Right lung (tissue), 5 donors: ENCODE results near the gene C17orf113. TPM values are rescaled to one million over a fixed set of nuclear protein-coding genes. Genes with fewer than 3 reads are reported as not detected.
A peak's percentile ranks its signal among the peaks of the same experiment; 100 is the strongest.
"Not testable (repeated sequence)": the region's sequence is repeated elsewhere in the genome, so short reads cannot be mapped to it uniquely, and the experiment has no call there.

ENCODE experiments used
- DNase-seq, 2 donors: peaks; one replicate each; pipeline ENCODE4 v3.0.0-alpha.2; 2013
- polyA plus RNA-seq, 5 donors: library from polyadenylated mRNA; unstranded; fragments of 120-200 nt; gene quantifications; one replicate each; pipeline versions ENCODE4 v1.2.1 to v1.2.3, GENCODE V29; 2013; ENCODE audit warnings: inconsistent platforms in 1 of 5, low replicate concordance in 1 of 5; ENCODE audit not compliant: insufficient read length in 5 of 5, insufficient read depth in 1 of 5

The C17orf113 gene
- polyA plus RNA-seq, 5 donors = 3.6 to 5.0 (median 4.6) TPM

DNA sequence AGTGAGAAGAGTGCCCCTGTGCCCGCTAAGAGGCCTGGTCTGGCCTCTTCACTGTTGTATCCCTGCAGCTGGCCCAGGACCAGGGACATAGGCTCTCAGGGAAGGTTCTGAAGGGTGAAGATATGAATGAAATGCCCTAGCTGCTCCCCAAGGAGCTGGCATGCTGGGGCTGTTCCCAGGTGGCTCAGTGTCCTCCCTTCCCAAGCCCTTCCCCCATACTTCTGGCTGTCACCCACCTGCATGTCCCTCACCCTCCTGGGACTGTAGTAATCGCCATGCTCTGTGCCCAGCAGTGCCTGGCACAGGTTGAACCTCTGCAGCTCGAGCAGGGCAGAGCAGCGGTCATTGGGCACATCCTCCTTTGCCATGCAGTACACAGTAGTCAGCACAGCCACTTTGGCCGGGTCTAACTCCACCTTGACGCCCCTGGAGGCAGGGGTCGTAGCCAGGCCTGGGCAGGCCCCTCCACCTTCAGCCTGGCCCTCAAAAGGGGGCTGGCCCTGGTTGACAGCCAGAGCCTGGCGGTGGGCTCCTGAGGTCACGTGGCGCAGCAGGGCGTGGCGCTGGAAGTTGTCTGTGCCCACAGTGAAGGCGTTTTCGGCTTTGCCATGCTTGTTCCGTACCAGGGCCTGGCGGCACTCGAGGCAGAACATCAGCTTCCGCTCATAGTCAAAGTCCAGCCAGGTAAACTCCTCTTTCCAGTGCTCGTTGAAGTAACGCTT lies 7.6 kb downstream of the C17orf113 start:
- DNase-seq = no peak

- DNase-seq = no peak
Measured at GRCh38 chr17:42041619-42042018, 8.8 kb downstream of the C17orf113 start.

DNA sequence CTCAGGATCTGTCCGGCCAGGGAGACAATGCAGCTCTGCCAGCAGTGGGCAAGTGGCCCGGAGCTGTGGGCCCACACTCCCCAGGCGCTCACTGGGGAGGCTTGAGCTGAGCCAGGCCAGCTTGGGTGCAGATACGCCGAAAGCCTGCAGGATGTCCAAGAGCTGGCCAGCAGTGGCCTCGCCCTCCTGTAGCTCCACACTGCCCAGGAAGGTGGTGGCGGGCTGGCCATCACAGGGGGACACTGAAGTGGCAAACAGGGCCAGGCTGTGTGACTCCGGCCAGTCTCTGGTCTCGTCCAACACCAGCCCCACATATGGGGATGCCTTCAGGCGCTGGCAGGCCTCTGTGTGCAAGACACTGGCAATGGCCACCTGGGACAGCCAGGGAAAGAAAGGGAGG lies 9.6 kb downstream of the C17orf113 start:
- no peak for DNase-seq

DNA sequence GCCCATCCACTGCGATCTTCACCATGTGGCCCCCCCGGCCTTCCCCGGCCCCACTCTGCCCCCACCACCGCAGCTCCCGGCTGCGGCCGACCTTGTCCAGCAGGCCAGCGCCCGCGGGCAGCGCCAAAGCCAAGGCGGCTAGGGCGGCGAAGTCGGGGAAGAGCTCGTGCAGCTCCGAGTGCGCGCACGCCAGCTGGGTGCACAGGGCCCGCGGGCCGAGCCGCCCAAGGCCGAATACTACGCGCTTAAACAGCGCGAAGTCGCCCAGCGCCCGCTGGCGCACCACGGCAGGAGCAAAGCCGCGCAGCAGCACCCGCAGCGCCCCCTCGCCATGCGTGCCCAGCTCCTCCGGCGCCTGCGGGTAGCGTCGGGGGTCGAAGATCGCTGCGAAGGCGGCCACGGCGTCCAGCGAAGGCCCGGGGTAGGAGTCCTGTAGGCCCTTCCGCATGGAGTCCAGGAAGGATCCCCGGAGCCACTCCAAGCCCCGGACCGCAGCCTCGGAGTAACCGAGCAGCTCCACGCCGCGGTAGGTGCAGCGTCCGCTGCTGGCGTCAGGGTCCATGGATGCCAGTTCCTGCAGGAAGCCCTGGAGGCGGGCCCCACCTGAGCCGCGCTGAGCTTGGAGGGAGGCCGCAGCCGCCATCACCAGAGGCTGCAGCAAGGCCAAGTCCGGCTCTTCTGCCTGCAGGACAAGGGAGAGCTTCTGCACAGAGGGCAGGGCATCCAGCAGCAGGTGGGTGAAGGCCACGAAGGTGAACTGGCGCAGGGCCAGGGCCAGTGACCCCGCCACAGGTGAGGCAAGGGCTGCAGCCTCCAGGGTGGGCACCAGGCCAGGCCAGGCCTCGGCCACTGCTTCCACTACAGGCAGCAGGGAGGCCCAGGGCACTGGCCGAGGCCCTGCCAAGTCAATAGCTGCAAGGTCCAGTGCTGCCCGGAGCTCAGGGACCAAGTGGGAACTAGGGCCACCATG lies 10.3 kb downstream of the C17orf113 start:
- no peak for DNase-seq

DNA sequence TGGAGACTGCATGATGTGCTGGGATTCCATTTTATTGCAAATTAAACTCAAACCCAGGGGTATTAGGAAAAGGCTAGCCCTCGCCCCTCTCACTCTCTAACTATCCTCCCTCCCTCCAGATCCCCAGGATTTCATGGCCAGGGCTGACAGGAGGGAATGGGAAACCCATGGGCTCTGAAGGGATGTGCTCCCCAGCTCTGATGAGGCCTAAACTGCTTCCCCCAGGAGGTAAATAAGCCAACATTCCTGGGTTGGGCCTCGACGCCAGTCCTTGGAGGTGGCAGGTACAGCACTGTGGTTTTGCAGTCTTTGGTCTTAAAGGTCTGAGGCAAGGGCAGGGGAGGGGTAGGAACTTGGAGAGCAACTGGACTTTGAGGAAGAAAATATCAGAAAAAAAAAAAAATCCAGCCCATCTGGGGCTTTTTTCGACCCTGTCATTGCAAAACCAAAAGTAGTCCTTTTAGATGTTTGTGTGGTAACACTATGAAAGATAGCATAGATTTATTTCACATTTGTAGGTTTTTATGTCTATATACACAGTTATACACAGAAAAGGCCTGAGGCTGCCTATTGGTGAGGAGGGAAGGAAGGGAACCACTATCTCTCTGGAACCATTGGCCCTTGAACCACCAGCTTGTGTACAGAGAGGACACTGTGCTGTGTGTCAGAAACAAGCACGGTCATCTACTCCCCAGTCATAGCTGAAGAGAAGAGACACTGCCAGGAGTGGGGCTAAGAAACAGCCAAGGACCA lies 12.0 kb downstream of the C17orf113 start:
- no peak for DNase-seq

- no peak for DNase-seq
Measured at GRCh38 chr17:42034059-42034458, 16.3 kb downstream of the C17orf113 start.

- DNase-seq = no peak
Measured at GRCh38 chr17:42031584-42031983, 18.8 kb downstream of the C17orf113 start.

DNA sequence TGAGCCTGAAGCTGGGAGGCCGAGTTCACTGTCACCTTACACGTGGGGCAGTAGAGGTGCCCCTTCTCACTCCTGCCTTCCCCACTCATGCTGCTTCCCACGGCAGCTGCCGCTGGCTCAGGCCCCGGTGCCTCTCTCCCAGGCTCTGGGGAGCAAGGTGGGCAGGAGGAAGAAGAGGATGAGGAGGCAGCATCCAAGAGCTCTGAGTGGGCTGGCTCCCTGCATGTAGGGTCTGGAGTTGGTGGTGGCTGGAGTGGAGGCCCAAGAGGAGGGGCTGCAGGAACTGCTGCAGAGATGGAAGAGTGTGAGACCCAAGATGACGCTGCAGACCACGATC lies 21.6 kb downstream of the C17orf113 start:
- DNase-seq = no peak

DNA sequence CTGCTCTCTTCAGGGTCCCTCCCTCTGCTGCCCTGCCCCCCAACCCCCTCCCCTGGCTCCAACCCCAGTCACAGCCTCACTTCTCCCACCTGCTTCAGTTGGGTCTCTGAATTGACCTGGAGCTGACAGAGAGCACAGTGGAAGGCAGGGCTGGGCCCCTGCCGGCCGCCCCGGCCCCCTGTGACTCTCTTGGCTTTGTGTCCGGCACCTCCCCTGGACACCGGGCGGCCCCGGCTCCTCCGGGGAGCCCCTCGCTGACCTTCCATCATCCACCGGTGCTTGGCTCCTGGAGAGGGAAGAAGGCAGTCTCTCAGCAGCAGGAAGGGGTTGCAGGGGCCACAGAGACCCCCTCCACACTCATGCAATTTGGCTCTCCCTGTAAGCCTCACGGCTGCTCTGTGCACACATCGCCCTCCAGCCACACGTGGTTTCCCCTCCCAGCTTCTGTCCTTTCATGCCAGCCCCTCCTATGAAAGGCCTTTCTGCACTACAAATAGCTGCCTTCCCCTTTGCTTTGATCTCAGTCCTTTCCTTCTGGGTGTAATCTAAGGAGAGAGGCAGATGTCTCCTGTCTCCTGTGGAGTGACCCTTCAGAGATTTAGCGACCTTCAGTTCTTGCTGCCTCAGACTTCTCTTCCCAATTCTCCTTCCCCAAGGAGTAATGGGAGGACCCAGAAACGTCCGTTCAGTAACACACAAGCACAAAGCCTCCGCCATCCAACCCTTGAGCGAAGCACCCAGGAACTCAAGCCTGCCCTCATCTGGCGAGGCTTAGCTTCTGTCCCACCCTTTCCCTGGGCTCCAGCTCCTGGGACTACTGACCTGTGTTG lies 22.2 kb downstream of the C17orf113 start:
- DNase-seq = no peak

GRCh38 chr17:42027590-42027889 lies 22.9 kb downstream of the C17orf113 start:
- no peak for DNase-seq

DNA sequence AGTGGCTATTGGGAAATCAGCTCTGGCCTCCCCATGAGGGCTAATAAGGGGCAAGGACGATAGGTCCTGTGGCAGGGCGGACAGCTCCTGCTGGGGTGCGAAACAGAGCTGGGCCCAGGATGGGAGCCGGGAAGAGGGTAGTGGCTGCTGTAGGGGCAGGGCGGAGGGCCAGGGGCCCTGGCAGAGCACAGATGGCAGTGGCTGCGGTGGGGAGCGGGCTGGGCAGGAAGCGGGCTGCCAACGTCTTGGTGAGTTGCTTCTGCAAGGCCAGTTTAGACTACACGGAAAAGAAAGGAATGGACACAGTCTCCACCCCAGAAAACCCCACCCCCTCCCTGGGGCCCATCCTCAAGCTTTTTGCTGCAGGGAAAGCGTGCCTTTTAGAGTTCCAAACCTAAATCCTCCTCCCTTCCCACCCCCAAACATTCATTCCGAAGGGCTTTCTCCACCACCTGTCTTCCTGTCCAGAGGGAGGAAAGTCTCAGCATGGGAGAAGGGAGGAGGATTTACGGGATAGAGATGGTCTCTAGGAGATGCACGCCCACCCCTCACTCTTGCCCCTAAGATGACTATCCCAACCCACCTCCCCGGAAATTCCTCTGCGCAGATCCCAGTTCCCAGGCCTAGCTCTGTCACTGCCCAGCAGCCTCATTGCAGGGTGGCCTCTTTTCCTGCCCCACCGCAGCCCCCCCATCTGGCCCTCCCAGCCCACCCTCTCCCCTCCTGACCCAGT lies 23.4 kb downstream of the C17orf113 start:
- DNase-seq = no peak

DNA sequence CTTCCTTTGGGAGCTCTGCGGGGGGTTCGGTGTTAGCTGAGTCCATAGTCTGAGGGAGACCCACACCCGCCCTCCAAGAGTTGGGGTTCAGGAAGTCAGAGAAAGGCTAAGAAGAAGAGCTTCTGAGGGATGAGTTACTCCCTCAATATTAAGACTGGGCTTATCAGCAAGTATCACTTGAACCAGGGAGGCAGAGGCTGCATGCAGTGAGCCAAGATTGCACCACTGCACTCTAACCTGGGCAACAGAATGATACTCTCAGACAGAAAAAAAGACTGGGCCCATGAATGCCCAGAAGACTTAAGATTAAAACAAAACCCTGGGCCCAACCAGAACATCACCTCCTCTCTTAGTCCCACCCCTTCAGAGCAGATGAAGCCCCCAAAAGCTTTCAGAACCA lies 24.5 kb downstream of the C17orf113 start:
- DNase-seq = no peak

DNA sequence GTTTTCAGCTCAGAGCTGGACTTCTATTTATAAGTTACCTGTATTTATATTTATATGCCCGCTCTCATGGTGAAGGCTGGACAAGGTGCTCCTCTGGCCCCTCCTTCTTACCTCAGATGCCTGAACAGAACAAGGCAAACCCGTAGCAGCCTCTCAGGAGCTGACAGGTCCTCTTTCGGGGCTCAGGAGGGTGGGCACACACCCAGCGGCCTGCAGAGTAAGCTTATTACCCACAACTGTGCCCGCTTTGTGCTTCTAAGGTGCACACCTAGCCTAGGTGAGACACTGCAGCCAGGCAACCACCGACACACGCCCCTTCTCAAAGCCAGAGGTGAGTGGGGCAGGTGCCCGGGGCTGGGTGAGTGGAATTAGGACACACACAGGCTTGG lies 25.2 kb downstream of the C17orf113 start:
- DNase-seq = no peak

- no peak for DNase-seq
Measured at GRCh38 chr17:42023524-42024349, 26.7 kb downstream of the C17orf113 start.

GRCh38 chr17:42020845-42021244 lies 29.6 kb downstream of the C17orf113 start:
- not testable (repeated sequence) for DNase-seq

GRCh38 chr17:42019509-42020404 lies 30.6 kb downstream of the C17orf113 start, which contains the start of gene NKIRAS2:
Gene NKIRAS2, plus strand, starts transcription at chr17:42020090. Its CDS starts 1,488 bp downstream, at chr17:42021578.
- peak; percentile 82 for DNase-seq

DNA sequence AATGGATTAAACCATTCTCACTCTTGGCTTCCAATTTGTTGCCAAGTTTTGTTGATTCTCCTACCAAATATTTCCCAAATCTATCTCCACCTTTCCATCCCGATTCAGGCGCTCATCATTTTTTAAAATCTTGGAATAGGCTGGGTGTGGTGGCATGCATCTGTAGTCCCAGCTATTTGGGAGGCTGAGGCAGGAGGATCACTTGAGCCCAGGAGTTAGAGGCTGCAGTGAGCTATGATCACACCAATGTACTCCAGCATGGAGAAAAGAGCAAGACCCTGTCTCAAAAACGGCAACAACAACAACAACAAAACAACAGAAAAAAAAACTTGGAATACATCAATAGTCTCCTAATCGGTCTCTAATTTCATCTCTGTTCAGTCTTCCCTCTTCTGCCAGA lies 31.4 kb downstream of the C17orf113 start:
- no peak for DNase-seq

- no peak for DNase-seq
Measured at GRCh38 chr17:42018339-42018738, 32.1 kb downstream of the C17orf113 start.

DNA sequence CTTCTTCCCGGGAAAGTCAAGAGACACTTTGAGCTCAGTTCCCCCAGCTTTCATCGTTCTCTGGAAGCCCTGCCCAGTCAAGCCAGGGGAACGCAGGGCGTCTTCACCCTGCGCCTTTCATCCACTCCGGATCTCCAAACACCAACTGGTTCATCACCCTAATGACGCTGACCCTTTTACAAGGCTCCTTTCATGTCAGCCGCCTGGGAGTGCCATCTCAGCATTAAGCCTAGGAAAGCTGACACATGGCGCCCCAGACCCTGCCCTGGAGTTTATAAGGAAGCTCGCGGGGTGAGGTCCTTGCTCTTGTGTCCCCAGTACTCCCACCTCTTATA lies 32.6 kb downstream of the C17orf113 start:
- DNase-seq = no peak
